ENCODE measurements around the gene HLTF. TPM values are rescaled to one million over a fixed set of nuclear protein-coding genes. Genes with fewer than 3 reads are reported as not detected.
A peak's percentile ranks its signal among the peaks of the same experiment; 100 is the strongest.

HLTF gene
- total RNA-seq, 1 experiment from 2014 or later, result 37.6 TPM

- intact Hi-C loops (cut with micrococcal nuclease; ENCODE audit: unreplicated experiment), result no loop called here
- Histone ChIP-seq H3K27me3 (replicated peaks; ENCODE audit: insufficient read depth, low read depth, low read length, poor library complexity) (peaks cover 6% of the 10 kb centered on the region), H3K9me3 (ENCODE audit: low read depth, low read length, poor library complexity, severe bottlenecking) (no peaks in the 10 kb centered on the region), H3K4me1 (ENCODE audit: insufficient read depth, low read length, poor library complexity, severe bottlenecking) (no peaks in the 10 kb centered on the region), H3K36me3 (ENCODE audit: insufficient read depth, low read length, poor library complexity, severe bottlenecking) (no peaks in the 10 kb centered on the region), H3K27ac (ENCODE audit: low read depth, low read length, poor library complexity, severe bottlenecking) (no peak overlapping the region), H3K4me3 (ENCODE audit: low read depth, low read length, poor library complexity, severe bottlenecking) (no peak overlapping the region)
- TF ChIP-seq, protein P1, sequence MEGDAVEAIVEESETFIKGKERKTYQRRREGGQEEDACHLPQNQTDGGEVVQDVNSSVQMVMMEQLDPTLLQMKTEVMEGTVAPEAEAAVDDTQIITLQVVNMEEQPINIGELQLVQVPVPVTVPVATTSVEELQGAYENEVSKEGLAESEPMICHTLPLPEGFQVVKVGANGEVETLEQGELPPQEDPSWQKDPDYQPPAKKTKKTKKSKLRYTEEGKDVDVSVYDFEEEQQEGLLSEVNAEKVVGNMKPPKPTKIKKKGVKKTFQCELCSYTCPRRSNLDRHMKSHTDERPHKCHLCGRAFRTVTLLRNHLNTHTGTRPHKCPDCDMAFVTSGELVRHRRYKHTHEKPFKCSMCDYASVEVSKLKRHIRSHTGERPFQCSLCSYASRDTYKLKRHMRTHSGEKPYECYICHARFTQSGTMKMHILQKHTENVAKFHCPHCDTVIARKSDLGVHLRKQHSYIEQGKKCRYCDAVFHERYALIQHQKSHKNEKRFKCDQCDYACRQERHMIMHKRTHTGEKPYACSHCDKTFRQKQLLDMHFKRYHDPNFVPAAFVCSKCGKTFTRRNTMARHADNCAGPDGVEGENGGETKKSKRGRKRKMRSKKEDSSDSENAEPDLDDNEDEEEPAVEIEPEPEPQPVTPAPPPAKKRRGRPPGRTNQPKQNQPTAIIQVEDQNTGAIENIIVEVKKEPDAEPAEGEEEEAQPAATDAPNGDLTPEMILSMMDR (conservative IDR thresholded peaks at IDR 0.05; ENCODE audit: low read depth, low read length), result no peak
- TF ChIP-seq EZH2 (IDR thresholded peaks at IDR 0.05; ENCODE audit: borderline replicate concordance, low read depth, low read length, poor library complexity, severe bottlenecking), result no peak
- ChIA-PET POLR2A (ENCODE audit: low non-redundant PET) (no interaction called here), CTCF (no interaction called here)
- DNase-seq (ENCODE audit: low spot score), result no peak
- no TSS peak for BruUV-seq (replicated peaks)
These were observed 93.6 kb downstream of the HLTF start for GRCh38 chr3:148992635-148993255.

GRCh38 chr3:148992027-148992634, 94.2 kb downstream of the HLTF start:
- Histone ChIP-seq H3K9me3 (ENCODE audit: low read depth, low read length, poor library complexity, severe bottlenecking) (no peaks in the 10 kb centered on the region), H3K4me1 (ENCODE audit: insufficient read depth, low read length, poor library complexity, severe bottlenecking) (no peaks in the 10 kb centered on the region), H3K36me3 (ENCODE audit: insufficient read depth, low read length, poor library complexity, severe bottlenecking) (no peaks in the 10 kb centered on the region), H3K4me3 (ENCODE audit: low read depth, low read length, poor library complexity, severe bottlenecking) (peak overlapping the region; percentile 74), H3K27me3 (replicated peaks; ENCODE audit: insufficient read depth, low read depth, low read length, poor library complexity) (peaks cover 6% of the 10 kb centered on the region), H3K27ac (ENCODE audit: low read depth, low read length, poor library complexity, severe bottlenecking) (no peak overlapping the region)
- BruUV-seq (replicated peaks), result no TSS peak
- ChIA-PET POLR2A (ENCODE audit: low non-redundant PET) (no interaction called here), CTCF (no interaction called here)
- TF ChIP-seq, protein P1 (conservative IDR thresholded peaks at IDR 0.05; ENCODE audit: low read depth, low read length), result no peak
- no peak for TF ChIP-seq EZH2 (IDR thresholded peaks at IDR 0.05; ENCODE audit: borderline replicate concordance, low read depth, low read length, poor library complexity, severe bottlenecking)
- intact Hi-C loops (cut with micrococcal nuclease; ENCODE audit: unreplicated experiment), result no loop called here
- peak; percentile 13 for DNase-seq (ENCODE audit: low spot score)

DNA sequence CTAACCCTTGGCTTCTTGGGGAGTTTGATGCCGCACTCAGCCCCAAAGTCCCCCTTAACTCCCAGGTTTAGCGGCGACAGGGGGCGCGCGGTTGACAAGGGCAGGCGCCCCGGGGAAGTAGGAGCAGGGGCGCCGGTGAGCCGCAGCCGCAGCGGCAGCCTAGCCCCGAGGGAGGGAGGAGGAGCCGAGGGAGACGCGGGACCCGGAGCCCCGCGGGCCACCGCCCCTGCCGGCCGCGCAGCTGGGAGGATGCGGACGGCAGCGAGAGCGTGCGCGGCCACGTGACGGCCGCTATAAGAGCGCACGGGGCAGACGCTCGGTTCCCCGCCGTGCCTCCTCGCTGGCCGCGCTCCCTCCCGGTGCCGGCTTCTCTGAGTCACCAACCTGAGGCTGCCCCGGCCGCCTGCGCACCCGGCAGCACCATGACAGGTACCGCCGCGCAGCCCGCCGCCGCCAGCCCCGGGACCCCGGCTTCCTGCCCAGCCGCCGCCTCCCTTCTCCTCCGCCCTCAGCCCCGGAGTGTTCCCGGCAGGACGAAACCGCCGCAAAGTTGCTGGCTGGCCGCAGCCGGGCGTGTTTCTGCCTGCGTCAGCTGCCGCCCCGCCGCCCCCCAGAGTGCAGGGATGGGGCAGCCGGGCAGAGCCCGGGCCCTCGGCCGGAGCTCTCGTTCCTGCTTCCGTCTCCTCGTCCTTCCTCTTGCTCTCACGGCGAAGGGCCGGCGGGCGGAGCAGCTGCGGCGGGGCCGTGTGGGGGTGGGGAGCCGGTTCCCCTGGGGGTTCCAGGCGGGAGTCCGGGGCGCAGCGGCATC, 94.9 kb downstream of the HLTF start, which contains the start of gene GYG1:
TSS of gene GYG1 (plus strand) at position 322 of the 808 bp plus-strand sequence. CDS start at position 423, 101 bp downstream.
- ChIA-PET CTCF (no interaction called here), POLR2A (ENCODE audit: low non-redundant PET) (no interaction called here)
- no peak for TF ChIP-seq EZH2 (IDR thresholded peaks at IDR 0.05; ENCODE audit: borderline replicate concordance, low read depth, low read length, poor library complexity, severe bottlenecking)
- TF ChIP-seq, protein P1 (conservative IDR thresholded peaks at IDR 0.05; ENCODE audit: low read depth, low read length), result peak; percentile 46
- intact Hi-C loops (cut with micrococcal nuclease; ENCODE audit: unreplicated experiment), result no loop called here
- Histone ChIP-seq H3K9me3 (ENCODE audit: low read depth, low read length, poor library complexity, severe bottlenecking) (no peaks in the 10 kb centered on the region), H3K36me3 (ENCODE audit: insufficient read depth, low read length, poor library complexity, severe bottlenecking) (no peaks in the 10 kb centered on the region), H3K4me3 (ENCODE audit: low read depth, low read length, poor library complexity, severe bottlenecking) (peak within 1 kb of the TSS; percentile 74), H3K27me3 (replicated peaks; ENCODE audit: insufficient read depth, low read depth, low read length, poor library complexity) (peaks cover 6% of the 10 kb centered on the region), H3K4me1 (ENCODE audit: insufficient read depth, low read length, poor library complexity, severe bottlenecking) (no peaks in the 10 kb centered on the region), H3K27ac (ENCODE audit: low read depth, low read length, poor library complexity, severe bottlenecking) (no peak within 1 kb of the TSS)
- BruUV-seq (replicated peaks), result no TSS peak
- peak; percentile 65 for DNase-seq (ENCODE audit: low spot score)

All from A673 (cell line).